Kidney epithelial cell (primary cell): ENCODE results near the gene S100A3. TPM values are rescaled to one million over a fixed set of nuclear protein-coding genes. Genes with fewer than 3 reads are reported as not detected.
"Not testable (repeated sequence)": the region's sequence is repeated elsewhere in the genome, so short reads cannot be mapped to it uniquely, and the experiment has no call there.

ENCODE experiments used
- DNase-seq: peaks from one replicate; pipeline ENCODE4 v3.0.0-alpha.2; 2010; ENCODE audit warnings: low read depth
- H3K27me3 ChIP-seq: 2 replicates; pipeline ENCODE4 v1.6.0; 2011; ENCODE audit warnings: low read length; ENCODE audit not compliant: control insufficient read depth, insufficient read depth
- H3K36me3 ChIP-seq: 2 replicates; pipeline ENCODE4 v1.5.1; 2011; ENCODE audit warnings: low read length; ENCODE audit not compliant: control insufficient read depth, insufficient read depth
- H3K4me3 ChIP-seq: 2 replicates; pipeline ENCODE4 v1.5.1; 2011; ENCODE audit warnings: low read depth, mild to moderate bottlenecking, control low read depth, low read length
- total RNA-seq: library from RNA; depleted of rRNA; stranded (reverse); fragments of >200 nt; gene quantifications from 2 replicates; pipeline ENCODE4 v1.2.3, GENCODE V29; 2015
- TF ChIP-seq, protein P1 (sequence below): IDR thresholded peaks from 2 replicates; pipeline ENCODE4 v1.5.1; 2011; ENCODE audit warnings: mild to moderate bottlenecking, moderate library complexity, low read length, control low read depth, inconsistent platforms; ENCODE audit not compliant: insufficient read depth, poor library complexity, severe bottlenecking

The S100A3 gene
- total RNA-seq, 1 donor from 2014 or later: 5.8 TPM

DNA sequence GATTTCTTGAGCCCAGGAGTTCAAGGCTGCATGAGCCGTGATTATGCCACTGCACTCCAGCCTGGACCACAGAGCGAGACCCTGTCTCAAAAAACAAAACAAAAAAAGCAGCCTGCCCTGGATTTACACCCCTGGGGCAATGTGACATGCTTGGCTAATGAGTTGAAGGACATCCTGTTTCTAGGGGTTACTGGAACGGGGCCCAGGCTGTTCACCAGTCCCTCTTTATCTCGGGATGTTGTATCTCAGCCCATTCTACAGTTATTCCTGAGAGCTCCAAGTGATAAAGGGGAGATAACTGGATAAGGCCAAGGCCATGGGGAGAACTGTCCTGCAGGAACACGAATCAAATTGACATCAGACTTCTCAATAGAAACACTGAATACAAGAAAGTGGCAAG is 38.3 kb upstream of the S100A3 start:
- Histone ChIP-seq H3K27me3 (no peaks in the 10 kb centered on the region), H3K4me3 (no peak overlapping the region), H3K36me3 (no peaks in the 10 kb centered on the region)
- TF ChIP-seq, protein P1, sequence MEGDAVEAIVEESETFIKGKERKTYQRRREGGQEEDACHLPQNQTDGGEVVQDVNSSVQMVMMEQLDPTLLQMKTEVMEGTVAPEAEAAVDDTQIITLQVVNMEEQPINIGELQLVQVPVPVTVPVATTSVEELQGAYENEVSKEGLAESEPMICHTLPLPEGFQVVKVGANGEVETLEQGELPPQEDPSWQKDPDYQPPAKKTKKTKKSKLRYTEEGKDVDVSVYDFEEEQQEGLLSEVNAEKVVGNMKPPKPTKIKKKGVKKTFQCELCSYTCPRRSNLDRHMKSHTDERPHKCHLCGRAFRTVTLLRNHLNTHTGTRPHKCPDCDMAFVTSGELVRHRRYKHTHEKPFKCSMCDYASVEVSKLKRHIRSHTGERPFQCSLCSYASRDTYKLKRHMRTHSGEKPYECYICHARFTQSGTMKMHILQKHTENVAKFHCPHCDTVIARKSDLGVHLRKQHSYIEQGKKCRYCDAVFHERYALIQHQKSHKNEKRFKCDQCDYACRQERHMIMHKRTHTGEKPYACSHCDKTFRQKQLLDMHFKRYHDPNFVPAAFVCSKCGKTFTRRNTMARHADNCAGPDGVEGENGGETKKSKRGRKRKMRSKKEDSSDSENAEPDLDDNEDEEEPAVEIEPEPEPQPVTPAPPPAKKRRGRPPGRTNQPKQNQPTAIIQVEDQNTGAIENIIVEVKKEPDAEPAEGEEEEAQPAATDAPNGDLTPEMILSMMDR: no peak
- no peak for DNase-seq

DNA sequence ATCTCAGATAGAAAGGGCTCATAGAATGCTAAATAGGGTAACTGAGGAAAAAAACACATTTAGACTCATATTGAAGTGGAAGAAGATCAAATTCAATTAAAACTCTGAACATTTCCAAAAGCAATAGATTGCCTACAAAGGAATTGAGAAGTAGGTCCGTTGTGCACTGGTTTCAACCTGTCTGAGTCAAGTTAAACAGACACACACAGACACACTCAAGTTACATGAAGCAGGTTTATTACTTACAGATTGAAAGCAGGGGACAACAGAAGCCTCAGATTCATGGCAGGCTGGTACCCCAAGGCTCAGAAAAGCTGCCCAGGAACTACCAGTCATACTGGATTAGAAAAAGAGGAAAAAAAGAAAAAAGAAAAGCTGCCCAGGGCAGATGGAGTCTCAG is 37.3 kb upstream of the S100A3 start:
- Histone ChIP-seq H3K27me3 (no peaks in the 10 kb centered on the region), H3K36me3 (no peaks in the 10 kb centered on the region), H3K4me3 (no peak overlapping the region)
- TF ChIP-seq, protein P1: no peak
- no peak for DNase-seq

DNA sequence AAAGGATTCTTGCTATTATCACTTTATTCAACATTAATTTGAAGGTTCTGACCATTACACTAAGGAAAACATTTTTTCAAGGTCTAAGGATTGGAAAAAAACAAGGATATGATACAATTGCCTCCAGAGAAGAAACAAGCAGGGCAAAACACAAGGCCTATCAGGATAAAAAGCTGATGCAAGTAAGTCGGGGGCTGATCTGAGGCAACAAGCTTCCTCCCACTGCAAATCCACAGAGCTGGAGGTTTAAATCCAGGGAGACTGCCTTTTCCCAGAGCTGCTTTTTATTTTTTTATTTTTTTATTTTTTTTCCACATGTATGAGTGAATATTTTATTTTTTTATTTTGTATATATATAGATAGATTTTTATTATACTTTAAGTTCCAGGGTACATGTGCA is 35.9 kb upstream of the S100A3 start:
- no peak for DNase-seq
- TF ChIP-seq, protein P1: no peak
- H3K4me3 ChIP-seq: no peak overlapping the region

DNA sequence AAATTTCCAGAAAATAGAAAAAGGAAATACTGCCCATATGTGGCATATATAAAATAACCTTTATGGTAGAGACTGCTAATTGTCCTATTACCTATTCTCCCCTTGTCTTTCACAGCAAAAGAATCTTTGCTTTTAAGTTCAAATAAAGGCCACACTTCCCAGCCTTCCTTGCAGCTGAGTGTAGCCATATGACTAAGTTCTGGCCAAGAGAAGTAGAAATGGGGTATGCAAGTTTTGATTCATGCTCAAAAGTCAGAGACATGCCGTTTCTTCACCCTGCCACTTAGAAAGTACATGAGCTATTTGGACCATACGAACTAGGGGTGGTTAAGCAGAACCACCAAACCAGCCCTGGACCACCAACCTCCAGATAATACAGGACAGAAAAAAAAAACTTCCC is 34.9 kb upstream of the S100A3 start:
- Histone ChIP-seq H3K36me3 (no peaks in the 10 kb centered on the region), H3K27me3 (no peaks in the 10 kb centered on the region), H3K4me3 (no peak overlapping the region)
- no peak for DNase-seq
- TF ChIP-seq, protein P1: no peak

More for the DNA sequence above, 35.9 kb upstream of the S100A3 start:
- Histone ChIP-seq H3K36me3 (no peaks in the 10 kb centered on the region), H3K27me3 (no peaks in the 10 kb centered on the region)

DNA sequence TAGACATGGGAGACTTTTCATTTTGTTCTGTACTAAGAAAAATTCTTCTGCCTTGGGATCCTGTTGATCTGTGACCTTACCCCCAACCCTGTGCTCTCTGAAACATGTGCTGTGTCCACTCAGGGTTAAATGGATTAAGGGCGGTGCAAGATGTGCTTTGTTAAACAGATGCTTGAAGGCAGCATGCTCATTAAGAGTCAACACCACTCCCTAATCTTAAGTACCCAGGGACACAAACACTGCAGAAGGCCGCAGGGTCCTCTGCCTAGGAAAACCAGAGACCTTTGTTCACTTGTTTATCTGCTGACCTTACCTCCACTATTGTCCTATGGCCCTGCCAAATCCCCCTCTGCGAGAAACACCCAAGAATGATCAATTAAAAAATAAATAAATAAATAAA is 34.5 kb upstream of the S100A3 start:
- not testable (repeated sequence) for DNase-seq, H3K27me3 ChIP-seq, H3K36me3 ChIP-seq, H3K4me3 ChIP-seq

DNA sequence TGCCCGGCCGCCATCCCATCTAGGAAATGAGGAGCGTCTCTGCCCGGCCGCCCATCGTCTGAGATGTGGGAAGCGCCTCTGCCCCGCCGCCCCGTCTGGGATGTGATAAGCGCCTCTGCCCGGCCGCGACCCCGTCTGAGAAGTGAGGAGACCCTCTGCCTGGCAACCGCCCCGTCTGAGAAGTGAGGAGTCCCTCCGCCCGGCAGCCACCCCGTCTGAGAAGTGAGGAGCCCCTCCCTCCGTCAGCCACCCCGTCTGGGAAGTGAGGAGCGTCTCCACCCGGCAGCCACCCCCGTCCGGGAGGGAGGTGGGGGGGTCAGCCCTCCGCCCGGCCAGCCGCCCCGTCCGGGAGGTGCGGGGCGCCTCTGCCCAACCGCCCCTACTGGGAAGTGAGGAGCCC is 33.8 kb upstream of the S100A3 start:
- H3K27me3 ChIP-seq, H3K36me3 ChIP-seq, DNase-seq, H3K4me3 ChIP-seq: not testable (repeated sequence)

DNA sequence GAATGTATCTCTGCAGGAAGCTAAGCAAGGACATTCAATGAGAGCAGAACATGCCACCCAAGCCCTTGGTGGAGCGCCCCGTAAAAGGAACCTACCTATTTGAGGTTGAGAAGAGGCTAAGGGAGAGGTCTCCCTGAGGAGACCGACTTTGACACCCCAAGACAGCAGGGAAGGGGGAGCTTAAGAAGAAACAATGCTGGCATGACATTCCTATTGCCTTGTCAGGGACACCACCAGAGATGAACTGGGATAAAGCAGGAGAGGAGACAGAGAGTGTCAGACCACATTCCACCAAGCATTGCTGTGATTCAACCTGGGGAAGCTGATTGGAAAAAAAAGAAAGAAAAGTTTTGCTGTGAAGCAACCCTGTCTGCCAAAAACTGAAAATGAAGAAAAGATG is 29.9 kb upstream of the S100A3 start:
- H3K36me3 ChIP-seq: no peaks in the 10 kb centered on the region
- DNase-seq: no peak
- TF ChIP-seq, protein P1: no peak
- H3K27me3 ChIP-seq: no peaks in the 10 kb centered on the region
- H3K4me3 ChIP-seq: no peak overlapping the region
